ENCODE results near the gene OTUD5.
"Not testable (repeated sequence)": the region's sequence is repeated elsewhere in the genome, so short reads cannot be mapped to it uniquely, and the experiment has no call there.

The OTUD5 gene

GRCh38 chrX:48890296-48890925 lies 67.0 kb downstream of the OTUD5 start:
- no peak for DNase-seq (ENCODE audit: low spot score)

GRCh38 chrX:48886586-48886985 lies 70.8 kb downstream of the OTUD5 start:
- DNase-seq (ENCODE audit: low spot score): not testable (repeated sequence)

- no peak for DNase-seq (ENCODE audit: low spot score)
These were observed 73.7 kb downstream of the OTUD5 start for GRCh38 chrX:48883729-48884128.

GRCh38 chrX:48876944-48877343 lies 80.5 kb downstream of the OTUD5 start:
- not testable (repeated sequence) for DNase-seq (ENCODE audit: low spot score)

Data from CD4-positive, alpha-beta T cell treated with Interleukin-15 for 4 hours (primary cell).